ENCODE data around the gene RPS29. TPM values are rescaled to one million over a fixed set of nuclear protein-coding genes. Genes with fewer than 3 reads are reported as not detected.

Gene RPS29
- total RNA-seq, 1 donor from 2014 or later, result 3,080 TPM

- Histone ChIP-seq H3K27me3 (no peaks in the 10 kb centered on the region), H3K36me3 (peaks cover 0 to 6% of the 10 kb centered on the region in 2 donors), H3K9me3 (no peaks in the 10 kb centered on the region), H3K4me1 (peaks cover 47% of the 10 kb centered on the region), H3K4me3 (no peak overlapping the region), H3K27ac (no peak overlapping the region)
- intact Hi-C loops (cut with DNase I), result no loop called here
- no peak for DNase-seq (ENCODE audit: extremely low spot score in 2 of 2)
- no peak for TF ChIP-seq POLR2A (IDR thresholded peaks at IDR 0.05)
- no peak for TF ChIP-seq POLR2AphosphoS5 (IDR thresholded peaks at IDR 0.05; ENCODE audit: insufficient read depth in 1 of 2, low read depth in 1 of 2)
- TF ChIP-seq CTCF (IDR thresholded peaks at IDR 0.05), result no peak
Measured at GRCh38 chr14:49623387-49623786, 37.2 kb upstream of the RPS29 start.

- intact Hi-C loops (cut with DNase I), result no loop called here
- H3K4me3 ChIP-seq, result peak overlapping the region; percentile 64 to 97
Measured at GRCh38 chr14:49622022-49622607, 35.9 kb upstream of the RPS29 start.

GRCh38 chr14:49621114-49621881 is 35.1 kb upstream of the RPS29 start:
- intact Hi-C loops (cut with DNase I), result no loop called here
- H3K36me3 ChIP-seq, result peaks cover 0 to 20% of the 10 kb centered on the region in 2 donors
- no peaks in the 10 kb centered on the region for H3K9me3 ChIP-seq
- no peaks in the 10 kb centered on the region for H3K27me3 ChIP-seq
- H3K27ac ChIP-seq, result peak overlapping the region; percentile 94
- TF ChIP-seq POLR2AphosphoS5 (IDR thresholded peaks at IDR 0.05; ENCODE audit: insufficient read depth in 1 of 2, low read depth in 1 of 2) (no peak), POLR2A (IDR thresholded peaks at IDR 0.05) (no peak), CTCF (IDR thresholded peaks at IDR 0.05) (no peak)
- peak overlapping the region; percentile 64 to 97 for H3K4me3 ChIP-seq
- no peak for DNase-seq (ENCODE audit: extremely low spot score in 2 of 2)
- H3K4me1 ChIP-seq, result peaks cover 47% of the 10 kb centered on the region

More at GRCh38 chr14:49622022-49622607, 35.9 kb upstream of the RPS29 start:
- Histone ChIP-seq H3K27ac (peak overlapping the region; percentile 94), H3K36me3 (peaks cover 0 to 18% of the 10 kb centered on the region in 2 donors), H3K27me3 (no peaks in the 10 kb centered on the region), H3K9me3 (no peaks in the 10 kb centered on the region), H3K4me1 (peaks cover 47% of the 10 kb centered on the region)
- TF ChIP-seq POLR2AphosphoS5 (IDR thresholded peaks at IDR 0.05; ENCODE audit: insufficient read depth in 1 of 2, low read depth in 1 of 2) (no peak), POLR2A (IDR thresholded peaks at IDR 0.05) (no peak), CTCF (IDR thresholded peaks at IDR 0.05) (no peak)
- DNase-seq (ENCODE audit: extremely low spot score in 2 of 2), result no peak

- intact Hi-C loops (cut with DNase I), result no loop called here
Measured at GRCh38 chr14:49620182-49621113, 34.3 kb upstream of the RPS29 start, which contains the start of the genes MGAT2 and RPL36AL. Gene MGAT2 (plus strand): TSS chr14:49620799. CDS start chr14:49621269, 470 bp downstream. Gene RPL36AL (minus strand): TSS chr14:49620626. CDS start chr14:49619104, 1,522 bp downstream.

More at GRCh38 chr14:49620182-49621113, 34.3 kb upstream of the RPS29 start, which contains the start of the genes MGAT2 and RPL36AL:
- Histone ChIP-seq H3K4me3 (peak within 1 kb of the TSS; percentile 64 to 97), H3K27me3 (no peaks in the 10 kb centered on the region), H3K36me3 (peaks cover 0 to 20% of the 10 kb centered on the region in 2 donors), H3K4me1 (peaks cover 47% of the 10 kb centered on the region), H3K9me3 (no peaks in the 10 kb centered on the region), H3K27ac (peak within 1 kb of the TSS; percentile 94)
- TF ChIP-seq CTCF (IDR thresholded peaks at IDR 0.05) (peak in 1 of 3 experiments; percentile 34), POLR2A (IDR thresholded peaks at IDR 0.05) (peak; percentile 48 to 85), POLR2AphosphoS5 (IDR thresholded peaks at IDR 0.05; ENCODE audit: insufficient read depth in 1 of 2, low read depth in 1 of 2) (peak; percentile 91 to 100)
- peak in 1 of 2 donors; percentile 99 for DNase-seq (ENCODE audit: extremely low spot score in 2 of 2)
